AG04450 (cell line): ENCODE measurements around the gene ZFP36L1. TPM values are rescaled to one million over a fixed set of nuclear protein-coding genes. Genes with fewer than 3 reads are reported as not detected.

Experiments
- CTCF ChIA-PET: fragments of 300-600, 350-600 bp; formaldehyde crosslinking; extraction: SDS; loops from one replicate; lab custom pipeline; 2022; ENCODE audit warnings: antibody characterized with exemption, inconsistent platforms; lab: Charles Lee
- POLR2A ChIA-PET: fragments of 350-600 bp; formaldehyde crosslinking; extraction: SDS; loops from one replicate; lab custom pipeline; 2021; ENCODE audit warnings: antibody characterized with exemption, inconsistent platforms; lab: Yijun Ruan, JAX
- DNase-seq: peaks from one replicate; pipeline ENCODE4 v3.0.0-alpha.2; 2011; ENCODE audit warnings: low read depth, low spot score
- H3K27ac ChIP-seq: one replicate; pipeline ENCODE4 v1.5.1; 2012; ENCODE audit warnings: low read depth, low read length, control low read depth
- H3K27me3 ChIP-seq: one replicate; pipeline ENCODE4 v1.6.0; 2012; ENCODE audit warnings: low read length; ENCODE audit not compliant: control insufficient read depth, insufficient read depth
- H3K4me3 ChIP-seq: 2 replicates; pipeline ENCODE4 v1.5.1; 2011; ENCODE audit warnings: mild to moderate bottlenecking, low read depth, low read length, control low read depth
- H3K9me3 ChIP-seq: 2 replicates; pipeline ENCODE4 v1.5.1; 2012; ENCODE audit warnings: low read length; ENCODE audit not compliant: control insufficient read depth, insufficient read depth
- polyA plus RNA-seq: library from polyadenylated mRNA; depleted of rRNA; stranded (reverse); fragments of >200 nt; gene quantifications from 2 replicates; pipeline ENCODE4 v1.2.3, GENCODE V29; 2011
- TF ChIP-seq, protein P1 (sequence below): IDR thresholded peaks from 2 replicates; pipeline ENCODE4 v1.5.1; 2011; ENCODE audit warnings: low read depth, low read length, control low read depth, inconsistent platforms

Gene ZFP36L1
- polyA plus RNA-seq, 1 experiment: 54.4 TPM

GRCh38 chr14:68783408-68784225, 9.2 kb downstream of the ZFP36L1 start:
- CTCF ChIA-PET: interaction anchor here (3.8 kb wide), 1 partner anchor 534 kb away, joined by 17 read pairs; no protein-coding TSS in a partner anchor
- TF ChIP-seq, protein P1, sequence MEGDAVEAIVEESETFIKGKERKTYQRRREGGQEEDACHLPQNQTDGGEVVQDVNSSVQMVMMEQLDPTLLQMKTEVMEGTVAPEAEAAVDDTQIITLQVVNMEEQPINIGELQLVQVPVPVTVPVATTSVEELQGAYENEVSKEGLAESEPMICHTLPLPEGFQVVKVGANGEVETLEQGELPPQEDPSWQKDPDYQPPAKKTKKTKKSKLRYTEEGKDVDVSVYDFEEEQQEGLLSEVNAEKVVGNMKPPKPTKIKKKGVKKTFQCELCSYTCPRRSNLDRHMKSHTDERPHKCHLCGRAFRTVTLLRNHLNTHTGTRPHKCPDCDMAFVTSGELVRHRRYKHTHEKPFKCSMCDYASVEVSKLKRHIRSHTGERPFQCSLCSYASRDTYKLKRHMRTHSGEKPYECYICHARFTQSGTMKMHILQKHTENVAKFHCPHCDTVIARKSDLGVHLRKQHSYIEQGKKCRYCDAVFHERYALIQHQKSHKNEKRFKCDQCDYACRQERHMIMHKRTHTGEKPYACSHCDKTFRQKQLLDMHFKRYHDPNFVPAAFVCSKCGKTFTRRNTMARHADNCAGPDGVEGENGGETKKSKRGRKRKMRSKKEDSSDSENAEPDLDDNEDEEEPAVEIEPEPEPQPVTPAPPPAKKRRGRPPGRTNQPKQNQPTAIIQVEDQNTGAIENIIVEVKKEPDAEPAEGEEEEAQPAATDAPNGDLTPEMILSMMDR: no peak
- Histone ChIP-seq H3K27me3 (no peaks in the 10 kb centered on the region), H3K27ac (no peak overlapping the region), H3K9me3 (no peaks in the 10 kb centered on the region), H3K4me3 (no peak overlapping the region)
- POLR2A ChIA-PET: interaction anchor here (1.9 kb wide), 1 partner anchor 10 kb away, joined by 7 read pairs; the partner anchor contains the start of gene ZFP36L1
- no peak for DNase-seq

DNA sequence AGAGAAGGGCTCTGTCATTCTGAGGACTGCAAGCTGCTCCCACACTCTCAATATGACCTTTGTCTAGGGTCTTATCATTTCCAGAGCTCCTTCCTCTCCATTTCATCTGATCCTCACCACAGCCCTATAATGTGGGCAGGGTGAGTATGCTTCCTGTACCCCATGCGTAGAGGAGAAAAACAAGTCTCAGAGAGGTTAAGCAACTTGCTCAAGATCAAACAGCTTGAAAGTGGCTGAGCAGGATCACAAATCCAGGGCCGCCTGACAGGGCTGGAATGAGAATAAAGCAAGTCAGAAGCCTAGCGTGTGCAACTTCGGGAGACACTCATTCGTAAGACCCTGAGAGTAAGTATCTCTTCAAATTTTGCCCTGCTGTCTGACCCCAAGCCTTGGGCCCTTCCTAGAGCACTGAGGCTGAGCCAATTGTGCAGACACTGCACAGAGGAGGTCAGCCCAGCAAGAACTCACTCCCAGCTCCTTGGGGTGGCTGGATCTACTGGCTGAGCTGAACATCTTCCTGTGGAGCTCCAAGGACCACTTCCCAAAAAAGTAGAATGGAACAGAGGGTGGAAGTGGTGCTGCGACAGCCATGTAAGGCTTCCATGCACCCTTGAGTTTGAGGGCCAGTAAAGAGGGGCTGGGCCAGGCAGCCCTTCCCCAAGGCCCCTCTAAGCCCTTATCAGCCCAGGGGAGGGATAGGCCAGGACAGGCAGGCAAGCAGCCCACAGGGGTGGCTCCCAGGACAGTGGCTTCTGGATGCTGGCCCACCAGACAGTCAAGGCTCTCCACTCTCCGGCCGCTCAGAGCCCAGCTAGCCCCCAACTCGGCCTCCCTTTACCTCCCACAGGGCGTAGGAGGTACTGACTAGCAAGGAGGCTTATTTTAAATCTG, 10.5 kb downstream of the ZFP36L1 start:
- TF ChIP-seq, protein P1: no peak
- POLR2A ChIA-PET: no interaction called here
- no peaks in the 10 kb centered on the region for H3K27me3 ChIP-seq
- no peak overlapping the region for H3K4me3 ChIP-seq
- CTCF ChIA-PET: interaction anchor here (0.9 kb wide), 1 partner anchor 847 kb away, joined by 3 read pairs; no protein-coding TSS in a partner anchor
- no peak for DNase-seq
- no peaks in the 10 kb centered on the region for H3K9me3 ChIP-seq
- H3K27ac ChIP-seq: no peak overlapping the region

DNA sequence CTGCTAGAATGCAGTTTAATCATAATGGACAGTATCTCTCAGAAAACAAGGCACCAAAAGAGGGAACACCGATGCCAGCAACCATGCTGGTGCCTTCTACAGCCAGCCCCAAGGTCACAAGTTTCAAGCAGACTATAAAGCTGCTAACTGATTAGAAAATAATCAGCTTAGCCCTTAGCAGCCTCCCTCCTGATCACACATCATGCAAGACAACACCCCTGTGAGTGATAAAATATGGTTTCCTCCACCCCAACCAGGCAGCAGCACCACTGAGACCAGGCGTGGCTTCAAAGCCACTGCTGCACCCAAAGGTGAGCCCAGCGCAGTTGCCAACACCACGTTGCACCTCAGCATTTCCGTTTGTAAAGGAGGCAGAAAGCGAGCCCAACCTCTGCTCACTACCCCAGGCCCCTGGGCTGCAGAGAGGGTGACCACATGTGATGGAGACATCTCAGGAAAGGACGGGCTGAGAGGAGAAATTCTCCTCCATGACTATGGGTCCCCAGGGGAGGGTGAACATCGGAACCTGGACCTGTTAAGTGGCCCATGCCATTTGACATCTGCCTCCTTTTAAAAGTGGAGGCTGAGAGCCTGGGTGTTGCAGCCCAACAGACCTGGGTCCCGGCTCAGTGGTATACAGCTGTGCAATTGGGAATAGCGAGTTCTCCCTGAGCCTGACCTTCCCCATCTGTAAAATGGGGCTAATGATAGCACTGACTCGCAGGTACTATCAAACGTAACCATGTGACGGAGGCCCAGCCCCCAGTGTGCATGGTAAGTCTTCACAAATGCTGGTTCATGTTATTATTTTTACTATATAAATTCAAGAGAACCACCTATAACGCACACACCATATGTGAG, 11.5 kb downstream of the ZFP36L1 start:
- H3K9me3 ChIP-seq: no peaks in the 10 kb centered on the region
- CTCF ChIA-PET: interaction anchor here (0.9 to 1.1 kb wide), 2 partner anchors 35 to 846 kb away, joined by 3 read pairs; no protein-coding TSS in a partner anchor
- H3K4me3 ChIP-seq: no peak overlapping the region
- POLR2A ChIA-PET: interaction anchor here (0.6 to 2.5 kb wide), 4 partner anchors 8 to 331 kb away, joined by 3 to 18 read pairs (median 9); partner anchors contain the start of gene ZFP36L1
- peak overlapping the region; percentile 70 for H3K27ac ChIP-seq
- DNase-seq: no peak
- no peaks in the 10 kb centered on the region for H3K27me3 ChIP-seq
- TF ChIP-seq, protein P1: no peak

DNA sequence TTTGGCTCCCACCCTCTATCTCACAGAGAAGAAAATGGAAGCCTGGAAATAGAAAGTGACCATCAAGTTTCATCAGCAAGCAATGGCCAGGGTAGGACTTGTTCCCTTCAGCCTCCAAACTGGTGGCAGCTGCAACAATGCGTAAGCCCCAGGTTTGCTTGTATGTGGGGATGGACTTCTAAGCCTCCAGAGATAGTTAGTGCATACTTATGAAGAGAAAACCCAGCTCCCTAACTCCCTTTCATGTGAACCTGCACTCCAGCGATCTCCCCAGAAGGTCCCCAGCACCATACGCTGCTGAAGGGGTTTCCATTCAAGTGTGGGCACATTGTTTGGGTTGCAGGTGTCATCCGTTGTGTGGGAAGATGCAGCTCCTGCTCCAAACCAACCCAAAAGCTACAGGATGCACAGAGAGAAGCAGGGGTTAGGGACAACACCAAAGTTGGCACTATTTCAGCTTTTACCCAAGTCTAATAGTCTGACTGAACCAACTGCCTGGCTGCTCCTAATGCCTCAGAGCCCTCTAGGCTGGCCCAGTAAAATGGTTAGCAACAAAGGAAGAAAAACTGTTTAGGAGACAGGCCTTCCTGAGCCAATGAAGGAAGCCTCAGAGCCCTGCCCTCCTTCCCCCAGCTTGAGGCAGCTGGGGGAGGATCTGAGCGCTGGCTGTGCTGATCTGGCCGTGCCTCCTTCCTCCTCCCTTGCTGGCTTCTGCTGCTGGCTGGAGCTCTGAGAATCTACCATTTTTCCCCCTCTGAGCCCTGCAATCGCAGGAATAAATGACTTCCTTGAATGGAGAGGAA, 12.3 kb downstream of the ZFP36L1 start:
- TF ChIP-seq, protein P1: no peak
- Histone ChIP-seq H3K27me3 (no peaks in the 10 kb centered on the region), H3K4me3 (no peak overlapping the region), H3K27ac (peak overlapping the region; percentile 70), H3K9me3 (peaks cover 2% of the 10 kb centered on the region; the same call in 1 of the 2 replicates)
- ChIA-PET POLR2A (interaction anchor here (0.5 to 2.5 kb wide), 8 partner anchors 9 to 597 kb away, joined by 3 to 18 read pairs (median 6); partner anchors contain the start of gene ZFP36L1), CTCF (interaction anchor here (1.1 kb wide), 1 partner anchor 36 kb away, joined by 3 read pairs; no protein-coding TSS in a partner anchor)
- DNase-seq: no peak
